AG08396 (cell line): Measurements from ENCODE around the gene ARF4.

Experiments
- DNase-seq: peaks from one replicate; pipeline ENCODE4 v3.0.0; 2012; ENCODE audit warnings: low spot score, mixed read lengths

Gene ARF4

GRCh38 chr3:57577801-57578200, 19.3 kb downstream of the ARF4 start:
- no peak for DNase-seq

DNA sequence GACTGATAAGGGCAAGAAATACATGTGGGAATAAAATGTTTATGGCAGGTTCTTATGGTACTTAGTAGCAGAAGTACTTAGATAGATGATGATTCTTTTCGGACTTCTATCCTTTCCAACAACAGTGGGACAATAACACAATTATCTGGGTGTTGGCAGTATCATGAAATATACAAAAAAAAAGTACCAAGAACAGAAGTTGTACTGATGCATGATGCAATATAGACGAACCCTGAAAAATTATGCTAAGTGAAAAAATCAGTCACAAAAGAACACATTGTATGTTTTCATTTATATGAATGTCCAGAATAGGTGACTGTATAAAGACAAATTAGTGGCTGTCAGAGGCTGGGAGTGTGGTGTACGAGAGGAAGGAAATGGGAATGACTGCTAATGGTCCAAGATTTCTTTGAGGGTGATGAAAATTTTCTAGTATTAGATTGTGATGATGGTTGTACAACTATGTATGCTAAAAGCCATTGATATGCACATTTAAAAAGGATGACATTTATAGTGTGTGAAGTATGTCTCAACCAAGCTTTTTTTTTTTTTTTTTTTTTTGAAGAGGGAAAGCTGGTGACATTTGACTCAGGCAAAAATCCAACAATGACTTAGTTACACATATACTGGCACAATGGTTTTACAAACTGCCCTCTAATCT, 21.0 kb downstream of the ARF4 start:
- no peak for DNase-seq

GRCh38 chr3:57572096-57572495, 25.0 kb downstream of the ARF4 start:
- DNase-seq = no peak

DNA sequence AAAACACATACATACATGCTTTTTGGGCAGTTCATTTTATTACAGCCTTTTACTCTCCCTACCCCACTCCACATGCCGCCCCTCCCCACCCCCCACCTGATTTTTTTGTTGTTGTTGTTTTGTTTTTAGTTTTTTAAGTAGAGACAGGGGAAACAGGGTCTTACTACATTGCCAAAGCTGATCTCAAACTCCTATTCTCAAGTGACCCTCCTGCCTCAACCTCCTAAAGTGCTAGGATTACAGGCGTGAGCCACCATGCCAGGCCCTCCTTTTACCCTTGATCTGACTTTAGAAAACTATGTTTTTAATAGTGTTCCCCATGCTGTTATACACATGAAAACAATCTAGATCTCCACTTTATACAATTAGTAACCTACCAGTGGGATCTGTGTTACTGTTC, 26.3 kb downstream of the ARF4 start:
- DNase-seq = no peak

GRCh38 chr3:57569859-57570450, 27.2 kb downstream of the ARF4 start:
- DNase-seq = no peak

GRCh38 chr3:57559526-57559925, 37.6 kb downstream of the ARF4 start:
- peak; percentile 21 for DNase-seq

- peak; percentile 45 for DNase-seq
Observed at GRCh38 chr3:57557085-57557537, 40.0 kb downstream of the ARF4 start.

DNA sequence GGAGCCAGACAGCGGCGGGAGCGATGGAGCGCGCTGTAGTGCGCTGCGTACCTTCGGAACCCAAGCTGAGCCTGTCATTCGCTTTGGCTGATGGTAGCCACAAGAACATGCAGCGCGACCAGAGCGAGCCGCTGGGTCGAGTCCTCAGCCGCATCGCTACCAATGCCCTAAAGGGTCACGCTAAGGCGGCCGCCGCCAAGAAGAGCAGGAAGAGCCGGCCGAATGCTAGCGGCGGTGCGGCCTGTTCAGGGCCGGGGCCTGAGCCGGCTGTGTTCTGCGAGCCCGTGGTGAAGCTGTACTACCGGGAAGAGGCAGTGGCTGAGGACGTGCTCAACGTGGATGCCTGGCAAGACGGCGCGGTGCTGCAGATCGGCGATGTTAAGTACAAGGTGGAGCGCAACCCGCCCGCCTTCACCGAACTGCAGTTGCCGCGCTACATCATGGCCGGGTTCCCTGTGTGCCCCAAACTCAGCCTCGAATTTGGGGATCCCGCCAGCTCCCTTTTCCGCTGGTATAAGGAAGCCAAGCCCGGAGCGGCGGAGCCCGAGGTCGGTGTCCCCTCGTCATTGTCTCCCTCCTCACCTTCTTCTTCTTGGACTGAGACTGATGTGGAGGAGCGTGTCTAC, 40.6 kb downstream of the ARF4 start:
- peak; percentile 41 for DNase-seq

DNA sequence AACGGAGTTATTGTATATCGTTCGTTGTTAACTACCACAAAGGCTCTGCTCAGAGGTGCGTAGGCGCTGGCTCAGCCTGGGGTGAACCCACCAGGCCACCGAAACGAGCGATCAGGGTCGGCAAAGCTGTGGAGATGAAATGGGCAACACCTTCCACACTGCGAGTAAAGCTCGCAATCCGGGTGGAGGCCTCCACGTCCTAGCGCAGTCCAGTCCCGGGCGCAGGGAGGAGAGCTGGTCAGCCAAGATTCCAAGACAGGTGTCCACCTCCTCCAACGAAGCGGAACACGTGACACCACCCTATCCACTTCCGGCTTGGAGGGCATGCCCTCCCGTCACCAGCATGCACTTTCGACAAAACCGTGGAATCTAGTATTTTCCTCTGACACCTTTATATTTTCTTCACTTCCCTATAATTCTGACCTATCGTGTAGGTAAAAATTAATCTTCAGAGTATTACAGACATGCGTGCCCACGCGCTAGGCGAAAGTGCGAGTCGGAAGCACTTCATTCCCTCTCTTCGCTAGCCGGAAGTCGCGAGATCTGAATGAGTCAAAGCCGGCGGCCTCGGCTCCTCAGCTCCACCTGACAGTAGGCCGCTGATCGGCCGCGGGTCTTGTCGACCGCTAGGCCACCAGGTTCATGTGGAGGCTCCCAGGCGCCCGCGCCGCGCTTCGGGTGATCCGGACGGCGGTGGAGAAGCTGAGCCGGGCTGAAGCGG, 41.2 kb downstream of the ARF4 start, which contains the start of gene PDE12:
TSS of gene PDE12 (plus strand) at position 537 of the 721 bp plus-strand sequence. CDS start at position 643, 106 bp downstream.
- peak; percentile 86 for DNase-seq

DNA sequence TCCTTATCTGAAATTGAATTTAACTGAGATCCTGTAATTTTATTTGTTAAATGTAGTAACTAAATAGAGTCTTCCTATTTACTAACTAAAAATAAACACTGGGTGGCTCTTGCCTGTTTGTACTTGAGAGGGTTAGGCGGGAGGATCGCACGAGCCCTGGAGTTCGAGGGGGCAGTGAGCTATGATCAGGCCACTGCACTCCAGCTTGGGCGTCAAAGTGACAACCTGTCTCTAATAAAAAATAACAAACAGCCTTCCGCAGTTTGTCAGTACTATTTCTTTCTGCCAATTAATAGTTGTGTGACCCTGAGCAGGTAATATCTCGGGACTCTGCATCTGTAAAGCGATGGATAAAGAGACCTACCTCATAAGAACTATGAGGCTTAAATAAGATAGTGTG, 41.8 kb downstream of the ARF4 start:
- DNase-seq = no peak

DNA sequence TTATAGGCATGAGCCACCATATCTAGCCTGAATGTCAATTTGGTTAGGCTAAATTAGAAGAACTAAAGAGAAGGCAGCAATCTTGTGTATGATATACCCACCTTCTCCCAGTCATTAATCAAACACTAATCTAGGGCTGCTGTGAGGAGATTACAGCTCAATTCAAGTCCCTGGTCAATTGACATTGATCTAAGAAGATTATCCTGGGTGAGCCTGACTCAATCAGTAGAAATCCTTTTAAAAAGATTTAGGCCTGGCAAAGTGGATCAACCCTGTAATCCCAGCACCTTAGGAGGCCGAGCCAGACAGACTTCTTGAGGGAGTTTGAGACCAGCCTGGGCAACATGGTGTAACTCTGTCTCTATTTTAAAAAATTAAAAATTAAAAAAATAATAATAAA, 50.5 kb downstream of the ARF4 start:
- DNase-seq = no peak

- DNase-seq = peak; percentile 15
Observed at GRCh38 chr3:57545636-57546268, 51.4 kb downstream of the ARF4 start.

GRCh38 chr3:57544181-57545125, 52.7 kb downstream of the ARF4 start, which contains the start of gene DNAH12:
Gene DNAH12, minus strand, starts transcription at chr3:57544344. Its CDS starts 1,474 bp downstream, at chr3:57542870.
- peak; percentile 47 for DNase-seq

- no peak for DNase-seq
Observed at GRCh38 chr3:57538465-57538864, 58.7 kb downstream of the ARF4 start.

DNA sequence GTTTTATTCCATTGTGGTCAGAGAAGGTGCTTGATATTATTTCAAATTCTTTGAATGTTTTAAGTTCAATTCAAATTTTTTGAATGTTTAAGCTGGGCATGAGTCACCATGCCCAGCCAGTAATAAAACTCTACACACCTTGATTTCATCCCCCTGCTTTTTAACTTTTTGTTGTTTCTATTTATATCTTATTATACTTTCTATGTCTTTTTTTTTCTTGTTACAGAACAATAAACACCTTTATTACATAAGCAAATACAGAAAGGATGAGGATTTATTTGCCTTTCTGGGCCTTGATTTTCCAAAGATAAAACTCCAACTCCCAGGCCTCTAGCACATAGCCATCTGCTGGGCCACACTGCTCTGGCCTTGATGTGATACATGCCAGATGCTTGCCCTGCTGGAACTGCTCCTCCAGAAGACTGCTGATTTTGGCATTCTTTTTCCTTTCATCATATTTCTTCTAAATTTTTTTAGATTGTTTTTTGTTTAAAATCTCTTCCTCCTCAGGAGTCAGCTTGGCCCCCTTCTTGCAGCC, 67.0 kb downstream of the ARF4 start:
- no peak for DNase-seq
